ENCODE data around the gene PARN. TPM values are rescaled to one million over a fixed set of nuclear protein-coding genes. Genes with fewer than 3 reads are reported as not detected.

The PARN gene
- total and polyA plus RNA-seq, 9 of the 15 experiments (the other 6 are each of a cell fraction or from before 2014, with no cell fraction given), result 9.6 to 51.3 (median 40.4) TPM

DNA sequence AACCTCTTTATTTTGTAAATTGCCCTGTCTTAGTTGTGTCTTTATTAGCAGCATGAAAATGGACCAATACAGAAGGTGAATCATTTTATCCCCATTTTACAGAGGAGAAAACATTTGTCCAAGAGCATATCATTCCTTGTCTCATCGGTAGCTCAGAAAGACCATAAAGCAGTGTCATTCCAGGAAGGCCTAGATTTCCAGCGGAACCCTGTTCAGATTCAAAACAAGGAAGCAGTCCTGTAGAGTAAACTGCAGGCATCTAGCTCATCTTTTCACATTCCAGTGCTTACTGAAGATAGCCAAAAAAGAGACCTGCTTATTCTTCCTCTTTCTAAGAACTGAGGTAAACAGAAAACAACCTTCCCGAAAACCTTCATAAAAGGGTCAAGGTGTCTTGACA lies 54.0 kb downstream of the PARN start (continued):
- TF ChIP-seq, protein P1, sequence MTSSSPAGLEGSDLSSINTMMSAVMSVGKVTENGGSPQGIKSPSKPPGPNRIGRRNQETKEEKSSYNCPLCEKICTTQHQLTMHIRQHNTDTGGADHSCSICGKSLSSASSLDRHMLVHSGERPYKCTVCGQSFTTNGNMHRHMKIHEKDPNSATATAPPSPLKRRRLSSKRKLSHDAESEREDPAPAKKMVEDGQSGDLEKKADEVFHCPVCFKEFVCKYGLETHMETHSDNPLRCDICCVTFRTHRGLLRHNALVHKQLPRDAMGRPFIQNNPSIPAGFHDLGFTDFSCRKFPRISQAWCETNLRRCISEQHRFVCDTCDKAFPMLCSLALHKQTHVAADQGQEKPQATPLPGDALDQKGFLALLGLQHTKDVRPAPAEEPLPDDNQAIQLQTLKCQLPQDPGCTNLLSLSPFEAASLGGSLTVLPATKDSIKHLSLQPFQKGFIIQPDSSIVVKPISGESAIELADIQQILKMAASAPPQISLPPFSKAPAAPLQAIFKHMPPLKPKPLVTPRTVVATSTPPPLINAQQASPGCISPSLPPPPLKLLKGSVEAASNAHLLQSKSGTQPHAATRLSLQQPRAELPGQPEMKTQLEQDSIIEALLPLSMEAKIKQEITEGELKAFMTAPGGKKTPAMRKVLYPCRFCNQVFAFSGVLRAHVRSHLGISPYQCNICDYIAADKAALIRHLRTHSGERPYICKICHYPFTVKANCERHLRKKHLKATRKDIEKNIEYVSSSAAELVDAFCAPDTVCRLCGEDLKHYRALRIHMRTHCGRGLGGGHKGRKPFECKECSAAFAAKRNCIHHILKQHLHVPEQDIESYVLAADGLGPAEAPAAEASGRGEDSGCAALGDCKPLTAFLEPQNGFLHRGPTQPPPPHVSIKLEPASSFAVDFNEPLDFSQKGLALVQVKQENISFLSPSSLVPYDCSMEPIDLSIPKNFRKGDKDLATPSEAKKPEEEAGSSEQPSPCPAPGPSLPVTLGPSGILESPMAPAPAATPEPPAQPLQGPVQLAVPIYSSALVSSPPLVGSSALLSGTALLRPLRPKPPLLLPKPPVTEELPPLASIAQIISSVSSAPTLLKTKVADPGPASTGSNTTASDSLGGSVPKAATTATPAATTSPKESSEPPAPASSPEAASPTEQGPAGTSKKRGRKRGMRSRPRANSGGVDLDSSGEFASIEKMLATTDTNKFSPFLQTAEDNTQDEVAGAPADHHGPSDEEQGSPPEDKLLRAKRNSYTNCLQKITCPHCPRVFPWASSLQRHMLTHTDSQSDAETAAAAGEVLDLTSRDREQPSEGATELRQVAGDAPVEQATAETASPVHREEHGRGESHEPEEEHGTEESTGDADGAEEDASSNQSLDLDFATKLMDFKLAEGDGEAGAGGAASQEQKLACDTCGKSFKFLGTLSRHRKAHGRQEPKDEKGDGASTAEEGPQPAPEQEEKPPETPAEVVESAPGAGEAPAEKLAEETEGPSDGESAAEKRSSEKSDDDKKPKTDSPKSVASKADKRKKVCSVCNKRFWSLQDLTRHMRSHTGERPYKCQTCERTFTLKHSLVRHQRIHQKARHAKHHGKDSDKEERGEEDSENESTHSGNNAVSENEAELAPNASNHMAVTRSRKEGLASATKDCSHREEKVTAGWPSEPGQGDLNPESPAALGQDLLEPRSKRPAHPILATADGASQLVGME (CRISPR knock-in tag; IDR thresholded peaks at IDR 0.05), result no peak
- TF ChIP-seq NR2C2 (CRISPR knock-in tag; IDR thresholded peaks at IDR 0.05) (no peak), NR2C2 (tag; IDR thresholded peaks at IDR 0.05) (no peak), OTX1 (CRISPR knock-in tag; IDR thresholded peaks at IDR 0.05) (no peak), ZC3H4 (CRISPR knock-in tag; IDR thresholded peaks at IDR 0.05; ENCODE audit: borderline replicate concordance) (no peak), ELK3 (CRISPR knock-in tag; IDR thresholded peaks at IDR 0.05) (no peak), U2AF1 (optimal IDR thresholded peaks at IDR 0.05; ENCODE audit: low read depth, low read length) (no peak), ZFP36 (IDR thresholded peaks at IDR 0.05; ENCODE audit: low read depth, low read length, partially characterized antibody) (no peak), ZNF408 (CRISPR knock-in tag; IDR thresholded peaks at IDR 0.05; ENCODE audit: low read depth) (no peak), ZFP30 (CRISPR knock-in tag; IDR thresholded peaks at IDR 0.05; ENCODE audit: borderline replicate concordance) (no peak), FOSL1 (tag; conservative IDR thresholded peaks at IDR 0.05) (no peak)
- TF ChIP-seq, protein P2, sequence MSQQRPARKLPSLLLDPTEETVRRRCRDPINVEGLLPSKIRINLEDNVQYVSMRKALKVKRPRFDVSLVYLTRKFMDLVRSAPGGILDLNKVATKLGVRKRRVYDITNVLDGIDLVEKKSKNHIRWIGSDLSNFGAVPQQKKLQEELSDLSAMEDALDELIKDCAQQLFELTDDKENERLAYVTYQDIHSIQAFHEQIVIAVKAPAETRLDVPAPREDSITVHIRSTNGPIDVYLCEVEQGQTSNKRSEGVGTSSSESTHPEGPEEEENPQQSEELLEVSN (IDR thresholded peaks at IDR 0.05; ENCODE audit: borderline replicate concordance in 1 of 2, extremely low read depth in 1 of 2, insufficient read depth in 1 of 2, insufficient read length in 1 of 2, low read depth in 1 of 2, low read length in 1 of 2, poor library complexity in 1 of 2, severe bottlenecking in 1 of 2), result no peak

Measured in K562 (cell line).